Stomach (tissue), 9 donors: Measurements from ENCODE around the gene TMEM200C. TPM values are rescaled to one million over a fixed set of nuclear protein-coding genes. Genes with fewer than 3 reads are reported as not detected.
A peak's percentile ranks its signal among the peaks of the same experiment; 100 is the strongest.

Experiments
- DNase-seq, 2 donors: peaks; one replicate each; pipeline versions ENCODE4 v3.0.0 to v3.0.0-alpha.2; 2013 to 2019
- H3K27ac ChIP-seq, 5 donors: fragments of 200-600 bp in 4 of 5; sonication (generic) in 4 of 5; one replicate each; pipeline ENCODE4 v1.5.1; 2013 to 2019; ENCODE audit warnings: mild to moderate bottlenecking in 1 of 5, moderate library complexity in 1 of 5
- H3K27me3 ChIP-seq, 3 donors: fragments of 200-600 bp; sonication (generic); one replicate each; pipeline ENCODE4 v1.5.1; 2017 to 2019; ENCODE audit warnings: mixed run types in 1 of 3
- H3K36me3 ChIP-seq, 4 donors: fragments of 200-600 bp; sonication (generic); 1 replicate in 3 of 4; 2 replicates in 1 of 4; pipeline ENCODE4 v1.5.1; 2016 to 2019
- H3K4me1 ChIP-seq, 4 donors: fragments of 200-600 bp; sonication (generic); one replicate each; pipeline ENCODE4 v1.5.1; 2016 to 2019
- H3K4me3 ChIP-seq, 4 donors: fragments of 200-600 bp; sonication (generic) in 3 of 4; one replicate each; pipeline ENCODE4 v1.5.1; 2016 to 2019; ENCODE audit warnings: mild to moderate bottlenecking in 1 of 4
- H3K9me3 ChIP-seq, 4 donors: fragments of 200-600 bp; sonication (generic); one replicate each; pipeline ENCODE4 v1.5.1; 2016 to 2019
- CTCF ChIP-seq, 7 experiments: fragments of 450-650 bp in 4 of 7; fragments of 200-600 bp in 3 of 7; sonication (generic) in 3 of 7; IDR thresholded peaks; one replicate each; pipeline ENCODE4 v1.5.1; 2016 to 2019; ENCODE audit warnings: antibody characterized with exemption in 7 of 7, control low read depth in 2 of 7, mild to moderate bottlenecking in 1 of 7
- EP300 ChIP-seq: sonication (generic); formaldehyde crosslinking; IDR thresholded peaks from one replicate; pipeline ENCODE4 v1.6.1; 2017; ENCODE audit warnings: antibody characterized with exemption
- POLR2A ChIP-seq, 4 donors: fragments of 450-650 bp; IDR thresholded peaks; one replicate each; pipeline ENCODE4 v1.6.1; 2016; ENCODE audit warnings: antibody characterized with exemption in 4 of 4, control low read depth in 2 of 4, mild to moderate bottlenecking in 1 of 4, moderate library complexity in 1 of 4
- POLR2AphosphoS5 ChIP-seq, 3 donors: sonication (generic); formaldehyde crosslinking; IDR thresholded peaks; one replicate each; pipeline ENCODE4 v1.6.1; 2016; ENCODE audit warnings: antibody characterized with exemption in 3 of 3
- WGBS, 5 donors: extraction: QIAGEN DNeasy Blood & Tissue Kit in 3 of 5; methylation state at CpG; one replicate each; pipeline versions ENCODE4 v1.1.5 to v1.1.7; 2013 to 2018; 5-methylcytosine and 5-hydroxymethylcytosine counted together
- intact Hi-C: fragments of 100-400 bp; cut with DNase I; formaldehyde crosslinking; loops from one replicate; pipeline ENCODE4 v1.15.1; 2023; ENCODE audit warnings: low total_unique reads
- polyA plus RNA-seq, 3 donors: library from polyadenylated mRNA; stranded (reverse); fragments of 200-250 nt; gene quantifications; one replicate each; pipeline ENCODE4 v1.2.3, GENCODE V29; 2013
- total RNA-seq, 5 donors: library from RNA; depleted of rRNA; stranded (reverse); fragments of >200 nt; gene quantifications; one replicate each; pipeline versions ENCODE4 v1.1.0 to v1.2.3, GENCODE V29; 2014 to 2016
- donor health status: healthy with polysubstance abuse.
- donor health status: Bipolar disorder and iron deficiency.
- donor health status: healthy.

Gene TMEM200C
- total and polyA plus RNA-seq, 8 donors = 0.03 to 0.37 (median 0.12) TPM; not detected in 5

GRCh38 chr18:5899835-5900234 lies 4.5 kb upstream of the TMEM200C start:
- Histone ChIP-seq H3K27me3 (peaks cover 14 to 48% (median 38%) of the 10 kb centered on the region in 3 donors), H3K36me3 (no peaks in the 10 kb centered on the region), H3K27ac (no peak overlapping the region), H3K4me1 (peaks cover 10 to 14% (median 13%) of the 10 kb centered on the region in 4 donors), H3K4me3 (no peak overlapping the region), H3K9me3 (no peaks in the 10 kb centered on the region)
- intact Hi-C loops = no loop called here
- 69 to 89% (median 76%) methylated on average over 3 of the region's 3 CpGs for WGBS, 5 donors
- TF ChIP-seq POLR2A (IDR thresholded peaks at IDR 0.05) (no peak), EP300 (no peak), POLR2AphosphoS5 (IDR thresholded peaks at IDR 0.05) (no peak), CTCF (IDR thresholded peaks at IDR 0.05) (no peak)
- no peak for DNase-seq

GRCh38 chr18:5895876-5896740 lies 786 bp upstream of the TMEM200C start:
- Histone ChIP-seq H3K4me1 (peaks cover 16 to 25% (median 22%) of the 10 kb centered on the region in 4 donors), H3K4me3 (peak overlapping the region; percentile 45 to 55 (median 50)), H3K27me3 (peaks cover 32 to 82% (median 72%) of the 10 kb centered on the region in 3 donors), H3K27ac (peak overlapping the region in 2 of 5 donors; percentile 49 to 72), H3K36me3 (no peaks in the 10 kb centered on the region), H3K9me3 (no peaks in the 10 kb centered on the region)
- TF ChIP-seq EP300 (no peak), POLR2A (IDR thresholded peaks at IDR 0.05) (no peak), POLR2AphosphoS5 (IDR thresholded peaks at IDR 0.05) (no peak), CTCF (IDR thresholded peaks at IDR 0.05) (no peak)
- 3 to 9% (median 5%) methylated on average over 21 to 41 of the region's 41 CpGs for WGBS, 5 donors
- intact Hi-C loops = no loop called here
- peak in 1 of 2 donors; percentile 59 for DNase-seq

- H3K27me3 ChIP-seq = peaks cover 36 to 91% (median 85%) of the 10 kb centered on the region in 3 donors
- peak overlapping the region; percentile 45 to 55 (median 50) for H3K4me3 ChIP-seq
- intact Hi-C loops = no loop called here
- peak in 1 of 2 donors; percentile 39 for DNase-seq
- 2 to 6% (median 3%) methylated on average over 9 to 56 of the region's 56 CpGs for WGBS, 5 donors
- peak overlapping the region in 2 of 5 donors; percentile 49 to 72 for H3K27ac ChIP-seq
- peaks cover 27 to 36% (median 33%) of the 10 kb centered on the region in 4 donors for H3K4me1 ChIP-seq
- no peak for TF ChIP-seq POLR2A (IDR thresholded peaks at IDR 0.05)
- TF ChIP-seq POLR2AphosphoS5 (IDR thresholded peaks at IDR 0.05) = no peak
- no peak for TF ChIP-seq CTCF (IDR thresholded peaks at IDR 0.05)
- no peak for TF ChIP-seq EP300
- H3K36me3 ChIP-seq = no peaks in the 10 kb centered on the region
- no peaks in the 10 kb centered on the region for H3K9me3 ChIP-seq
Observed at GRCh38 chr18:5894611-5895298, 567 bp downstream of the TMEM200C start.

GRCh38 chr18:5893956-5894610 lies 1.2 kb downstream of the TMEM200C start:
- TF ChIP-seq EP300 (no peak), CTCF (IDR thresholded peaks at IDR 0.05) (no peak), POLR2A (IDR thresholded peaks at IDR 0.05) (no peak), POLR2AphosphoS5 (IDR thresholded peaks at IDR 0.05) (no peak)
- H3K9me3 ChIP-seq = no peaks in the 10 kb centered on the region
- H3K4me1 ChIP-seq = peaks cover 27 to 36% (median 33%) of the 10 kb centered on the region in 4 donors
- 14 to 38% (median 21%) methylated on average over 13 of the region's 13 CpGs for WGBS, 5 donors
- no peak for DNase-seq
- peak overlapping the region in 3 of 4 donors; percentile 45 to 55 (median 53) for H3K4me3 ChIP-seq
- peaks cover 36 to 98% (median 81%) of the 10 kb centered on the region in 3 donors for H3K27me3 ChIP-seq
- H3K27ac ChIP-seq = no peak overlapping the region
- H3K36me3 ChIP-seq = no peaks in the 10 kb centered on the region
- intact Hi-C loops = no loop called here
